ENCODE measurements around the gene ITPR2. TPM values are rescaled to one million over a fixed set of nuclear protein-coding genes. Genes with fewer than 3 reads are reported as not detected.

The ITPR2 gene
- total RNA-seq, 2 experiments from 2014 or later, result 28.8 to 29.9 TPM

DNA sequence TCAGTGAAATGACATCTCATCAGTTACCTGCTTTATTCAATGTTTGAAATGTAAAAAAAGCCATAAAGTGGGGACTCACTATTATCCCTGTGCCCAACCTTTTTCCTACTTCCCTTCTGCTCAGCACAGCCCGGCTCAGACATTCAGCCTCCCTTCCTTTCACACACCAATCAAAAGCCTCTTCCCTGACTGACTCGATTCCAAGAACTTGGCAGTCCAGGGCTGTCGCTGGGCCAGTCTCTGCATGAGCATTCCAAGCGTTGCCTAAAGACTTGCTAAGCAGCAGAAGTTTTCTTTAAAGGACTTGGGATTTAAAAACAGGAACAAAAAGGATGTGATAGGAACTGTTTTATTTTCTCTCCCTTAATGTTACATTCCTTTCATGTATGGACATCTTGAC, 22.7 kb downstream of the ITPR2 start:
- H3K27me3 Mint-ChIP-seq, result no peaks in the 10 kb centered on the region

DNA sequence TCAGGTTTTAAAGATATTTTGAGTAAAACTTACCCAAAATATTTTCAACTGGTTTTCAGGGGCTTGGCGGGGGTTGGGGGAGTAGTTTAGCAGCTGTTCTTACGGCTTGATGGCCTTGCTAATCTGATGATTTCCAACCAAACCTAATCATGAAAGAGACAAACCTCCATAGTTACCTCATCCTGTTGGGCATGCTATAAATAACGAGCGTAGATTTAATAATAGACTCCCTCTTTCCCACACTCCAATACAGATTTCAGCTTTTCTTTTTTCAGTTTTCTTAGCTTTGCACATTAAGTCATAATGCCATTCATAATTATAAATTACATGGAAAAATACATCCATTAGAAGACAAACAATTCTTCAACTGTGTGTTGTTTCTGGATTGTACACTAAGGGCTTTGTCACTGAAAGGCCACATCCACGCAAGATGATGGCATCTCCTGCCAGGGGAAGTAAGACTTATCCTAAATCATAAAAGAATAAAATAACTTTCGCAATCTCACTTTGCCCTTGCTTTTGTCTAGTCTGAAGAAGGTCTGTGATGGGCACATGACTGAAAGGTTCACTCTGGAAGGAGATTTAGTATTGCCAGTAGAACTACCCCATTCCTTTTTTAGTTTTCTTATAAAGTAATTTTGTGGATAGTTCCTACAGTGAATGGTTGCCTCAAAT, 23.2 kb downstream of the ITPR2 start:
- Histone ChIP-seq H3K4me1 (ENCODE audit: insufficient read depth, low read length) (no peaks in the 10 kb centered on the region), H3K9me3 (ENCODE audit: control insufficient read depth in 1 of 2, insufficient read depth in 1 of 2, low read length in 2 of 2) (peaks cover 0 to 5% of the 10 kb centered on the region in 2 experiments), H3K4me3 (ENCODE audit: low read length) (no peak overlapping the region), H3K27ac (ENCODE audit: low read depth in 1 of 2, low read length in 2 of 2) (no peak overlapping the region), H3K27me3 (ENCODE audit: control insufficient read depth in 1 of 2, insufficient read depth in 2 of 2, low read length in 2 of 2) (no peaks in the 10 kb centered on the region), H3K36me3 (ENCODE audit: insufficient read depth, low read length) (no peaks in the 10 kb centered on the region)
- Mint-ChIP-seq H3K4me1 (ENCODE audit: low read depth) (peaks cover 23% of the 10 kb centered on the region), H3K36me3 (ENCODE audit: low read depth) (peaks cover 14% of the 10 kb centered on the region), H3K27ac (no peak overlapping the region), H3K27me3 (no peaks in the 10 kb centered on the region), H3K9me3 (no peaks in the 10 kb centered on the region), H3K4me3 (no peak overlapping the region)
- ChIA-PET CTCF (no interaction called here), POLR2A (no interaction called here)
- intact Hi-C loops (cut with DNase I, micrococcal nuclease), result no loop called here
- ATAC-seq (ENCODE audit: poor library complexity), result no peak
- TF ChIP-seq, protein P1, sequence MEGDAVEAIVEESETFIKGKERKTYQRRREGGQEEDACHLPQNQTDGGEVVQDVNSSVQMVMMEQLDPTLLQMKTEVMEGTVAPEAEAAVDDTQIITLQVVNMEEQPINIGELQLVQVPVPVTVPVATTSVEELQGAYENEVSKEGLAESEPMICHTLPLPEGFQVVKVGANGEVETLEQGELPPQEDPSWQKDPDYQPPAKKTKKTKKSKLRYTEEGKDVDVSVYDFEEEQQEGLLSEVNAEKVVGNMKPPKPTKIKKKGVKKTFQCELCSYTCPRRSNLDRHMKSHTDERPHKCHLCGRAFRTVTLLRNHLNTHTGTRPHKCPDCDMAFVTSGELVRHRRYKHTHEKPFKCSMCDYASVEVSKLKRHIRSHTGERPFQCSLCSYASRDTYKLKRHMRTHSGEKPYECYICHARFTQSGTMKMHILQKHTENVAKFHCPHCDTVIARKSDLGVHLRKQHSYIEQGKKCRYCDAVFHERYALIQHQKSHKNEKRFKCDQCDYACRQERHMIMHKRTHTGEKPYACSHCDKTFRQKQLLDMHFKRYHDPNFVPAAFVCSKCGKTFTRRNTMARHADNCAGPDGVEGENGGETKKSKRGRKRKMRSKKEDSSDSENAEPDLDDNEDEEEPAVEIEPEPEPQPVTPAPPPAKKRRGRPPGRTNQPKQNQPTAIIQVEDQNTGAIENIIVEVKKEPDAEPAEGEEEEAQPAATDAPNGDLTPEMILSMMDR (IDR thresholded peaks at IDR 0.05), result no peak
- no peak for DNase-seq

More for the DNA sequence above, 22.7 kb downstream of the ITPR2 start:
- ChIA-PET CTCF (no interaction called here), POLR2A (no interaction called here)
- H3K27me3 ChIP-seq (ENCODE audit: control insufficient read depth in 1 of 2, insufficient read depth in 2 of 2, low read length in 2 of 2), result no peaks in the 10 kb centered on the region
- Mint-ChIP-seq H3K36me3 (ENCODE audit: low read depth) (peaks cover 14% of the 10 kb centered on the region), H3K9me3 (no peaks in the 10 kb centered on the region), H3K4me3 (no peak overlapping the region), H3K27ac (no peak overlapping the region), H3K4me1 (ENCODE audit: low read depth) (peaks cover 23% of the 10 kb centered on the region)
- H3K4me1 ChIP-seq (ENCODE audit: insufficient read depth, low read length), result no peaks in the 10 kb centered on the region
- no peak overlapping the region for H3K4me3 ChIP-seq (ENCODE audit: low read length)
- H3K9me3 ChIP-seq (ENCODE audit: control insufficient read depth in 1 of 2, insufficient read depth in 1 of 2, low read length in 2 of 2), result peaks cover 0 to 5% of the 10 kb centered on the region in 2 experiments
- TF ChIP-seq, protein P1 (IDR thresholded peaks at IDR 0.05), result no peak
- DNase-seq, result no peak
- no peak overlapping the region for H3K27ac ChIP-seq (ENCODE audit: low read depth in 1 of 2, low read length in 2 of 2)
- intact Hi-C loops (cut with DNase I, micrococcal nuclease), result no loop called here
- ATAC-seq (ENCODE audit: poor library complexity), result no peak
- H3K36me3 ChIP-seq (ENCODE audit: insufficient read depth, low read length), result no peaks in the 10 kb centered on the region

DNA sequence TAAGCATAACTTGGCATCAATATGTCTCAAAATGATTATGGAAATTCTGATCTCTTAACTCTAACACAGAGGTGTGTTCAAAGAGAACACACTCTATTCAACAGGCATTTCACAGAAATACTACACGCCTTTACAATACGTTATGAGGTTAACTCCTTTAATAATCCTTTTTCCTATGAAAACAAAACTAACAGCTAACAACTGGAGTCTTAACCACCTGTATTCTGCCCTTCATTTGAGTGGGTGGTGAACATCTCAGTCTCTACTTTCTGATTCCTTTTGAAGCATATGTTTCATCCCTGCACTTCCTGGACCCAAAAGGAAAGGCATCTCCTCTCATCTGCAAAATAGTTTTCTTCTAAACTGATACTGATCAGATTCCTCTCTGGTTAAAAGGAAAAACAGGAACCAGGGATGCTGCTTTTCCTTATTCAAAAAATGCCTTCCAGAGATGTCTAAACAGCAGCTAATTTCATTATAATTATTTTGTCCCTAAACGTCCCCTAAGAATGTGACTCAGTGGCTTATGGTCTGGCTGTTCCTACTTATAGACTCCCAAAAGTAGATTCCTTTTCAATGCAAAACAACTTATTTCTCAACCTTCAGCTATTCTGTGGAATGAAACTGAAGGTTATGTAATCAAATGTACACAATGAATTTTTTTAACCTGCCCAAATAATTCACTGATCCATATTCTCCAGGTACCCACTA, 24.1 kb downstream of the ITPR2 start:
- no peaks in the 10 kb centered on the region for H3K4me1 ChIP-seq (ENCODE audit: insufficient read depth, low read length)
- no peaks in the 10 kb centered on the region for H3K36me3 ChIP-seq (ENCODE audit: insufficient read depth, low read length)
- no peaks in the 10 kb centered on the region for H3K9me3 Mint-ChIP-seq
- H3K27ac Mint-ChIP-seq, result no peak overlapping the region
- no peaks in the 10 kb centered on the region for H3K27me3 Mint-ChIP-seq
- peaks cover 28% of the 10 kb centered on the region for H3K4me1 Mint-ChIP-seq (ENCODE audit: low read depth)
- no peaks in the 10 kb centered on the region for H3K27me3 ChIP-seq (ENCODE audit: control insufficient read depth in 1 of 2, insufficient read depth in 2 of 2, low read length in 2 of 2)
- H3K4me3 Mint-ChIP-seq, result no peak overlapping the region
- H3K36me3 Mint-ChIP-seq (ENCODE audit: low read depth), result peaks cover 13% of the 10 kb centered on the region
- no peak overlapping the region for H3K4me3 ChIP-seq (ENCODE audit: low read length)
- intact Hi-C loops (cut with DNase I, micrococcal nuclease), result no loop called here
- no peak overlapping the region for H3K27ac ChIP-seq (ENCODE audit: low read depth in 1 of 2, low read length in 2 of 2)
- POLR2A ChIA-PET, result no interaction called here
- ATAC-seq (ENCODE audit: poor library complexity) (no peak), DNase-seq (no peak)
- peaks cover 0 to 5% of the 10 kb centered on the region in 2 experiments for H3K9me3 ChIP-seq (ENCODE audit: control insufficient read depth in 1 of 2, insufficient read depth in 1 of 2, low read length in 2 of 2)
- TF ChIP-seq, protein P1 (IDR thresholded peaks at IDR 0.05), result no peak
- CTCF ChIA-PET, result no interaction called here
